DOHH2 (cell line): Measurements from ENCODE around the gene RGS17.
A peak's percentile ranks its signal among the peaks of the same experiment; 100 is the strongest.

ENCODE experiments used
- H3F3A ChIP-seq: fragments of 200-600 bp; sonication (generic), shearing (Covaris generic); 2 replicates; pipeline ENCODE4 v1.6.0; 2016; ENCODE audit warnings: antibody characterized with exemption, mild to moderate bottlenecking; ENCODE audit not compliant: control insufficient read depth, insufficient read depth
- H3K27ac ChIP-seq: fragments of 200-600 bp; sonication (generic); 2 replicates; pipeline ENCODE4 v1.5.1; 2014; ENCODE audit warnings: low read depth, mild to moderate bottlenecking, low read length, moderate library complexity
- H3K27me3 ChIP-seq: fragments of 200-600 bp; sonication (generic); 2 replicates; pipeline ENCODE4 v1.6.1; 2014; ENCODE audit warnings: mild to moderate bottlenecking, low read length, mixed read lengths; ENCODE audit not compliant: control insufficient read depth
- H3K36me3 ChIP-seq: fragments of 200-600 bp; sonication (generic); 2 replicates; pipeline ENCODE4 v1.6.1; 2014; ENCODE audit warnings: mild to moderate bottlenecking, low read length, moderate library complexity, mixed read lengths; ENCODE audit not compliant: control insufficient read depth
- H3K4me1 ChIP-seq: fragments of 200-600 bp; sonication (generic); 2 replicates; pipeline ENCODE4 v1.6.1; 2014; ENCODE audit warnings: mild to moderate bottlenecking, low read length, mixed read lengths; ENCODE audit not compliant: control insufficient read depth
- H3K4me2 ChIP-seq: fragments of 200-600 bp; sonication (generic); 2 replicates; pipeline ENCODE4 v1.6.0; 2014; ENCODE audit warnings: mild to moderate bottlenecking, low read length, moderate library complexity
- H3K4me3 ChIP-seq: fragments of 200-600 bp; sonication (generic); 2 replicates; pipeline ENCODE4 v1.5.1; 2014; ENCODE audit warnings: mild to moderate bottlenecking, low read length, mixed read lengths
- H3K79me2 ChIP-seq: fragments of 200-600 bp; sonication (generic); 2 replicates; pipeline ENCODE4 v1.6.1; 2014; ENCODE audit warnings: mild to moderate bottlenecking, low read length, mixed read lengths; ENCODE audit not compliant: control insufficient read depth
- H3K9me2 ChIP-seq: fragments of 200-600 bp; sonication (generic); replicated peaks from 2 replicates; pipeline ENCODE4 v1.6.1; 2014; ENCODE audit warnings: mild to moderate bottlenecking, low read length, mixed read lengths; ENCODE audit not compliant: control insufficient read depth
- H3K9me3 ChIP-seq: fragments of 200-600 bp; sonication (generic); 2 replicates; pipeline ENCODE4 v1.6.1; 2014; ENCODE audit warnings: antibody characterized with exemption, low read length, mixed read lengths; ENCODE audit not compliant: control insufficient read depth, insufficient read depth
- H4K20me1 ChIP-seq: fragments of 200-600 bp; sonication (generic); 2 replicates; pipeline ENCODE4 v1.6.0; 2014; ENCODE audit warnings: low read depth, mild to moderate bottlenecking, antibody characterized with exemption, low read length, moderate library complexity; ENCODE audit not compliant: control insufficient read depth, insufficient read depth
- CTCF ChIP-seq: fragments of 200-600 bp; sonication (generic); IDR thresholded peaks from one replicate; pipeline ENCODE4 v1.5.1; 2014; ENCODE audit warnings: antibody characterized with exemption, mild to moderate bottlenecking, low read depth, low read length; ENCODE audit not compliant: poor library complexity, severe bottlenecking
- EZH2phosphoT487 ChIP-seq: fragments of 200-600 bp; sonication (generic); IDR thresholded peaks from 2 replicates; pipeline ENCODE4 v1.6.1; 2017; ENCODE audit warnings: borderline replicate concordance, mild to moderate bottlenecking, antibody characterized with exemption, low read length, moderate library complexity, mixed read lengths

RGS17 gene

GRCh38 chr6:153013438-153013837 lies 117.6 kb downstream of the RGS17 start:
- no peaks in the 10 kb centered on the region for H3K79me2 ChIP-seq
- H3K4me1 ChIP-seq: no peaks in the 10 kb centered on the region
- no peaks in the 10 kb centered on the region for H4K20me1 ChIP-seq
- H3K9me3 ChIP-seq: no peaks in the 10 kb centered on the region
- no peaks in the 10 kb centered on the region for H3K9me2 ChIP-seq
- peaks cover 8% of the 10 kb centered on the region for H3K27me3 ChIP-seq
- no peak overlapping the region for H3K27ac ChIP-seq
- no peak overlapping the region for H3K4me2 ChIP-seq
- H3K36me3 ChIP-seq: no peaks in the 10 kb centered on the region
- no peaks in the 10 kb centered on the region for H3F3A ChIP-seq
- no peak overlapping the region for H3K4me3 ChIP-seq
- TF ChIP-seq EZH2phosphoT487: no peak
- TF ChIP-seq CTCF: no peak

- Histone ChIP-seq H3K4me3 (no peak overlapping the region), H3K4me1 (no peaks in the 10 kb centered on the region), H3K36me3 (no peaks in the 10 kb centered on the region), H3K4me2 (no peak overlapping the region), H3K27ac (no peak overlapping the region), H3K9me2 (no peaks in the 10 kb centered on the region), H4K20me1 (no peaks in the 10 kb centered on the region), H3K9me3 (no peaks in the 10 kb centered on the region), H3K79me2 (no peaks in the 10 kb centered on the region), H3F3A (no peaks in the 10 kb centered on the region), H3K27me3 (peaks cover 8% of the 10 kb centered on the region)
- TF ChIP-seq EZH2phosphoT487 (no peak), CTCF (no peak)
Observed at GRCh38 chr6:153012856-153013255, 118.2 kb downstream of the RGS17 start.

GRCh38 chr6:153003366-153003690 lies 127.8 kb downstream of the RGS17 start:
- Histone ChIP-seq H3K9me3 (no peaks in the 10 kb centered on the region), H3K4me3 (peak overlapping the region; percentile 94), H3K79me2 (peaks cover 55% of the 10 kb centered on the region)

More at GRCh38 chr6:153003366-153003690, 127.8 kb downstream of the RGS17 start:
- Histone ChIP-seq H4K20me1 (peaks cover 6% of the 10 kb centered on the region; the same call in 1 of the 2 replicates), H3K4me1 (peaks cover 32% of the 10 kb centered on the region), H3K36me3 (peaks cover 18% of the 10 kb centered on the region), H3K9me2 (no peaks in the 10 kb centered on the region), H3K27me3 (no peaks in the 10 kb centered on the region), H3K27ac (peak overlapping the region; percentile 31), H3F3A (no peaks in the 10 kb centered on the region; the same call in none of the 2 replicates), H3K4me2 (peak overlapping the region; percentile 94)
- TF ChIP-seq CTCF: no peak
- no peak for TF ChIP-seq EZH2phosphoT487
